HG03521 (cell line): Measurements from ENCODE around the gene JMJD6.

Experiments
- ATAC-seq: cut with Tn5 transposase; IDR thresholded peaks from one replicate; pipeline ENCODE4 v1.9.1; 2021; ENCODE audit warnings: mild to moderate bottlenecking, moderate library complexity; ENCODE audit not compliant: unreplicated experiment

Gene JMJD6

DNA sequence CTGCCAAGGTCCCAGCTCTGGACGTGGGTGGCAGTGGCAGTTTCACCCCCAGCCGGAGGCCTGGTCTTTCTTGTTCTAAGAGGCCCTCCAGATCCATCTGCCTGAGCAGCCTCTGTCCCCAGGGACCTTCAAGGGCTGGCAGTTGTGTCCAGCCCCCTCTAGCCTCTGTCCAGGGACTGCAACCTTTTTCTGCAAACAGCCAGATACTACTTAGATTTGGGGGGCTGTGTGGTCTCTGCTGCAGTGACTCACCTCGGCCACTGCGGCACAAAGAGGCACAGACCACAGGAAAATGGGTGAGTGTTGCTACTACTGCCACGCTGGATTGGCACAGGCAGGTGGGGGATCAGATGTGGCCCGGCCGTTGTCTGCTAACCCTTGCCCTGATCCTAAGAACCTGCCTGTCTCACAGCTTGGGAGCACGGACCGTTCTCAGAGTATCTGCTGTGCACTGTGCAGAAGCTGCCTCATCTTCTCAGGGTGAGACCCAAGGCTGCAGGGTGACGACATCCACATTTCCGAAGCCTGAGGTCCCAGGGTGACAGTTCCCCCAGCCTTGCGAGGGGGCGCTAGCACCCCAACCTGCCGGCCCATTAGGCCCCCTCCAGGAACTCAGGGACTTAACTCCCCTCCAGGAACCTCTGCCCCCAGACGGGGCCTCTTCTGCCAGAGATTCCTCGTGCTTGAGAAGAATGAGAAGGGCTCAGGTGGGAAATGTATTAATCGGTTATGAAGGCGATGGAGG, 43.2 kb downstream of the JMJD6 start:
- no peak for ATAC-seq

- ATAC-seq = no peak
Measured at GRCh38 chr17:76682296-76682695, 44.1 kb downstream of the JMJD6 start.

- ATAC-seq = no peak
Measured at GRCh38 chr17:76681222-76682137, 44.9 kb downstream of the JMJD6 start.

DNA sequence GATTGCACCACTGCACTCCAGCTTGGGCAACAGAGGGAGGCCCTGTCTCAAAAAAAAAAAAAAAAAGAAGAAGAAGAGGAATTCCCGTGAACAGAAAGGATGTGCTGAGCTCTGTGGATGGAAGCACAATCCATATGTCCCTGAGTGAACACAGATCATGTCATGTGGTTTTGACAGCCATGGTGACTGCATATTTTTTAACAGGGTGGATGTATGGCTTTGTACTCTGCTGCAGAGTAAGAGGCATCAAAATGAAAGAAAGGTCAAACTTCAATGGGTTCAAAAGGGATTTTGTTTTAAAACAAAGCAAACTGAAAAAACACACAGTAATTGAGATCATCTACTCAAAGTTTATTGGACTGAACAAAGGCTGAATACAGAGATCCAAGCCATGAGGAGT, 47.2 kb downstream of the JMJD6 start:
- no peak for ATAC-seq

DNA sequence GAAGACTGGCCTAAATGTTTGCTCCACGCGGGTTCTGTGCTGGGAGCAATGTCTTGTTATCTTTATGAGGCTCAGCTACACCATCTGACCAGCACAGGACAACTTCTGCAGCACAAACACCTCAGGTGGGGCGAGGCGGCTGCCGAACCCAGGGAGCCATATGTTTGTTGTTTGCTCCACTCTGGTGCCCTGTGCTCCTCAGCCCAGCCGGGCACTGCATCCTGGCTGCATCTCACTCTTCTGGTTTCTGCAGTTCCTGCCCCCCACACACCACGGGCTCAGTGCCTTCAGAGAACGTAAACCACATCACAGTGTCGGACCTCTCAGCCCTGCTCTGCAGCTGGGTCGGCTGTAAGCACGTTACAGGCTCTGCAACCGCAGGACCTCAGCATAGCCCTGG, 48.1 kb downstream of the JMJD6 start:
- ATAC-seq = no peak

- no peak for ATAC-seq
Measured at GRCh38 chr17:76677406-76677805, 49.0 kb downstream of the JMJD6 start.

DNA sequence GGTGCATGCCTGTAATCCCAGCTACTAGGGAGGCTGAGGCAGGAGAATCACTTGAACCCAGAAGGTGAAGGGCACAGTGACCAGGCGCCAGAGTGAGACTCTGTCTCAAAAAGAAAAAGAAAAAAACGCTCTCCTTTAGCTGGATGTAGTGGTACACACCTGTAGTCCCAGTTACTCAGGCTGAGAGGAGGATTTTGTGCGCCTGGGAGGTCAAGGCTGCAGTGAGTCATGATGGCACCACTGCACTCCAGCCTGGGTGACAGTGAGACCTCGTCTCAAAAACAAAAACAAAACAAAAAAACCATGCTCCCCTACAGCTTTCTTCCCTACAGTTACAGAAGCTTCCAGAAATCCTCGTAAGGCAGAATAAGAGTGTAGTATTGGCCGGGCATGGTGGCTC, 49.8 kb downstream of the JMJD6 start:
- ATAC-seq = no peak

GRCh38 chr17:76675648-76676047, 50.8 kb downstream of the JMJD6 start:
- no peak for ATAC-seq

DNA sequence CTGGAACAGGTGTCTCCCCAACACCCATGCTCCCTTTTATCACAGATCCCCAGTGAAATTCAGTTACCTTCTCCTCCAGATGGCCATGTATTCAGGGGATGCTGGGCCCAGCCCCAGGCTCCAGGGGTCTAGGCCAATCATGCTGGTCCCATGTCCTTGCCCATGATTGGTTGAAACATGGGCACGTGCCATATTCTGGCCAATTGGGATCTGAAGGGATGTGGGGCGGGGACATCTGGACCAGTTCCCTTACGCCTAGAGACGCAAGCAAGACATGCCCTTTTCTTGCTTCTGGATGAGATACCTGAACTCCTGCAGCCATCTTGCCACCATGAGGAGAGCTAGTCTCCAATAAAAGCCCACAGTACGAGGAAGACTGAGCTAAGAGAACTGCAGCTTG, 51.8 kb downstream of the JMJD6 start:
- no peak for ATAC-seq

DNA sequence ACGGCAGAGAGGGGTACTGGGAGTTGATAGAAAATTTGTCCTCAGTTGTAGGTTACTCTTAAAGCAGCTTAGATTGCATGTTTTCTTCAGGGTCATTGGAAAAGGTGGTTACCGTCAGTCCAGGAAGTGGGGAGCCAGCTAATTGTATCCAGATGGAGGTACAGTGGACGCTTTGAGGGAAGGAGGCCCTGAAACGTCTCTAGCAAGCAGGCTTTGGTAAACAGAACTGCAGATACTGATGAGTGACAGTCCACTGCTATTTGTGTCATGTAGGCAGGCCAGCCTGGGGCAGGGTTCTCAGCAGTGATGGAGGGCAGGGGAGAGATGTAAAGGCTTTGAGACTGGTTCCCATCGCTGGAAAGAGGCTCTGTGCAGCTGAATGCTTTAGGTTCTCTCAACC, 52.7 kb downstream of the JMJD6 start:
- ATAC-seq = no peak

DNA sequence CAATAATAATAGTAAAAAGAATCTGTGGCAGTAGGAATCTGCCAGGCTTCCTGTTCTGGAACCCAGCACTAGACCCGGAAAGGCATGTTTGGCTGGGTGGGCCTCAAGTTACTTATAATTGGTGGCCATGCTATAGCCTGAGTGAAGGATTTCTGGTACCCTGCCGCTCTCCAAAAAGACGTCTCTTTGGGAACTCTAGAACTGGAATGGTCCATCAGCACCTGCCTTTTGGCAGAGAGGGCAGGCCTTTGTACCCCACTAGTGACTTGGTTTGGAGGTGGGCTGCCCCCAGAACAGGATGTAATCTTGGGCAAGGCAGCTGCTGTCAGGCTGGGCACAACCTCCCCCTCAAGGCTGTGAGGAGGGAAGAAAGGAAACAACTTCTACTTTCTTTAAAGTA, 53.5 kb downstream of the JMJD6 start:
- no peak for ATAC-seq

- ATAC-seq = no peak
Measured at GRCh38 chr17:76672270-76672851, 54.0 kb downstream of the JMJD6 start.

GRCh38 chr17:76671912-76672262, 54.5 kb downstream of the JMJD6 start:
- peak; percentile 3 for ATAC-seq

DNA sequence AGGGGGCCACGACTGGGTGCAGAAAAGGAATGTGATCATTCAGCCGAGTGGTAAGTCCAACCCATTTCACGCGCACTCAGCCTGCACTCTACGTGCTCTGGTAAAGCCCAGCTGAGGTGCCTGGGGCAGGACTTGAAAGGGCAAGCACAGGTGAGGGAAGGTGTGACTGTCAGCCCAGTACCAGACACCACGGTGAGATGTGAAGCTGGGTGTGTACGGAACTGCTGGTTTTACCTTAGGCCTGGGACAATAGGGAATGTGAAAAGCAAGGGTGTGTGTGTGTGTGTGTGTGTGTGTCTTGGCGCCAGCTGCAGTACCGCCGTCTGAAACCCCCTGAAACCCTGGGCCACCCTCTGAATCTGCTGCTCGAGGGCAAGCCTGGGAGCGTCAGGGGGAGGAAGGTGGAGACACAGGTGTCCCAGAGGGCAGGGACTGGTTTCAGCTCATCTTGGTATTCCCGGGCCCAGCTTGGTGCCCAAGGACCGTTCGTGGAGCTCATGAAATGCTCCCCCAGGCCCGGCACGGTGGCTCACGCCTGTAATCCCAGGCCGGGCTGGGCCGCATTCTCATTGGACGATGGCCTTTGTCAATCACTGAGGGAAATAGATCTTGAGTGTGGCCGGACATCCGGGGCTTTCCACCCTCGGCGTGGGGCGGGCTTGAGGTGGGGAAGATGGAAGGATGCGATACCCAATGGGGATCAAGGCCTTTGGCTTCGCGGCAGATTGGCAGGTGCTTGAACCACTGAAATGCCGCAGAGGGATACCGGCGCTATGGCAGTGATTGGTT, 55.1 kb downstream of the JMJD6 start:
- peak; percentile 97 for ATAC-seq

GRCh38 chr17:76670718-76671122, 55.7 kb downstream of the JMJD6 start:
- ATAC-seq = no peak

GRCh38 chr17:76670020-76670717, 56.2 kb downstream of the JMJD6 start:
- ATAC-seq = no peak
